Measurements from ENCODE around the gene SYNE3.

DNA sequence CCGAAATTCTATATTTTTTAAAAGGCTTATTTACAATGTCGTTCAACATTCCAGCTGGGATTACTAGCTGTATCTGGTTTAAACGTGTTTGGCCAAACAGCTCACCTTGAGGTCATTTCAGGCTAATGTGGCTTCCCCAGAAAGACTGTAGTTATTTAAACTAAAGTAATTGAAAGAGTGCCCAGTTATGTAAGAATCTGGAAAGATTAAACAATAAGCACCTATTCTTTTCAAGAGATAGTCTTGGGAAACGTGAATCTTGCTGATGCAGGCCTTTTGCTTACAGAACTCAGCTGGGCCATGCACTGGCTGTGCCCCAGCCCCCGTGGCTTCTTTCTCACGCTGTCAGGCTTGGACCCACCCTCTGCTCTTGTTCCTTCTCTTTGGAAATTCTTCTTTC, 42.8 kb upstream of the SYNE3 start:
- TF ChIP-seq, protein P1, sequence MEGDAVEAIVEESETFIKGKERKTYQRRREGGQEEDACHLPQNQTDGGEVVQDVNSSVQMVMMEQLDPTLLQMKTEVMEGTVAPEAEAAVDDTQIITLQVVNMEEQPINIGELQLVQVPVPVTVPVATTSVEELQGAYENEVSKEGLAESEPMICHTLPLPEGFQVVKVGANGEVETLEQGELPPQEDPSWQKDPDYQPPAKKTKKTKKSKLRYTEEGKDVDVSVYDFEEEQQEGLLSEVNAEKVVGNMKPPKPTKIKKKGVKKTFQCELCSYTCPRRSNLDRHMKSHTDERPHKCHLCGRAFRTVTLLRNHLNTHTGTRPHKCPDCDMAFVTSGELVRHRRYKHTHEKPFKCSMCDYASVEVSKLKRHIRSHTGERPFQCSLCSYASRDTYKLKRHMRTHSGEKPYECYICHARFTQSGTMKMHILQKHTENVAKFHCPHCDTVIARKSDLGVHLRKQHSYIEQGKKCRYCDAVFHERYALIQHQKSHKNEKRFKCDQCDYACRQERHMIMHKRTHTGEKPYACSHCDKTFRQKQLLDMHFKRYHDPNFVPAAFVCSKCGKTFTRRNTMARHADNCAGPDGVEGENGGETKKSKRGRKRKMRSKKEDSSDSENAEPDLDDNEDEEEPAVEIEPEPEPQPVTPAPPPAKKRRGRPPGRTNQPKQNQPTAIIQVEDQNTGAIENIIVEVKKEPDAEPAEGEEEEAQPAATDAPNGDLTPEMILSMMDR (IDR thresholded peaks at IDR 0.05): no peak
- no peak for TF ChIP-seq EZH2 (IDR thresholded peaks at IDR 0.05; ENCODE audit: borderline replicate concordance, insufficient read depth, low read depth, low read length, poor library complexity, severe bottlenecking)

Measured in B cell (primary cell).